ENCODE data around the gene CHRM1. TPM values are rescaled to one million over a fixed set of nuclear protein-coding genes. Genes with fewer than 3 reads are reported as not detected.

CHRM1 gene
- total and polyA plus RNA-seq, 2 of the 13 experiments (the other 11 are each of a cell fraction or from before 2014, with no cell fraction given) = not detected

GRCh38 chr11:62880803-62881578 lies 40.2 kb downstream of the CHRM1 start, which contains the start of gene SLC3A2 (continued):
- TF ChIP-seq SAP130 (CRISPR knock-in tag; IDR thresholded peaks at IDR 0.05; ENCODE audit: low read depth) = peak; percentile 87
- TF ChIP-seq ZNF564 (CRISPR knock-in tag; IDR thresholded peaks at IDR 0.05) = peak; percentile 91
- TF ChIP-seq ZBTB3 (CRISPR knock-in tag; IDR thresholded peaks at IDR 0.05; ENCODE audit: borderline replicate concordance, low read depth) = peak; percentile 76; the same call in 1 of the 2 replicates
- TF ChIP-seq MTF2 (CRISPR knock-in tag; IDR thresholded peaks at IDR 0.05; ENCODE audit: borderline replicate concordance) = 0 out of 2 replicates have a peak, but pooled peaks have one; percentile 86
- peak; percentile 46; the same call in 1 of the 2 replicates for TF ChIP-seq DR1 (CRISPR knock-in tag; IDR thresholded peaks at IDR 0.05)
- no peak for TF ChIP-seq ZSCAN12 (CRISPR knock-in tag; IDR thresholded peaks at IDR 0.05)
- no peak for TF ChIP-seq ZNF75D (CRISPR knock-in tag; IDR thresholded peaks at IDR 0.05; ENCODE audit: borderline replicate concordance)
- peak; percentile 78 for TF ChIP-seq SATB2 (CRISPR knock-in tag; IDR thresholded peaks at IDR 0.05)
- peak; percentile 70; the same call in 1 of the 2 replicates for TF ChIP-seq ZNF281 (CRISPR knock-in tag; IDR thresholded peaks at IDR 0.05; ENCODE audit: borderline replicate concordance)
- peak; percentile 95 for TF ChIP-seq MXD4 (CRISPR knock-in tag; IDR thresholded peaks at IDR 0.05)
- peak; percentile 61; the same call in 1 of the 2 replicates for TF ChIP-seq ZNF446 (CRISPR knock-in tag; IDR thresholded peaks at IDR 0.05)
- TF ChIP-seq ZFP90 (CRISPR knock-in tag; IDR thresholded peaks at IDR 0.05; ENCODE audit: borderline replicate concordance) = peak; percentile 42; the same call in 1 of the 2 replicates
- TF ChIP-seq PRMT3 (CRISPR knock-in tag; IDR thresholded peaks at IDR 0.05; ENCODE audit: borderline replicate concordance, low read depth) = peak; percentile 48; the same call in 1 of the 2 replicates
- TF ChIP-seq THAP11 (CRISPR knock-in tag; IDR thresholded peaks at IDR 0.05) = peak; percentile 70
- peak; percentile 92 for TF ChIP-seq ZNF224 (CRISPR knock-in tag; IDR thresholded peaks at IDR 0.05)
- TF ChIP-seq GATA4 (IDR thresholded peaks at IDR 0.05; ENCODE audit: borderline replicate concordance, low read depth) = peak; percentile 35; the same call in 1 of the 2 replicates
- no peak for TF ChIP-seq ZBED4 (CRISPR knock-in tag; IDR thresholded peaks at IDR 0.05; ENCODE audit: borderline replicate concordance)
- TF ChIP-seq KDM6A (CRISPR knock-in tag; IDR thresholded peaks at IDR 0.05; ENCODE audit: low read depth) = no peak
- TF ChIP-seq MATR3 (CRISPR knock-in tag; IDR thresholded peaks at IDR 0.05) = no peak
- TF ChIP-seq CTCF (CRISPR knock-in tag; IDR thresholded peaks at IDR 0.05) = peak; percentile 94
- peak; percentile 86; the same call in 1 of the 2 replicates for TF ChIP-seq ZNF577 (CRISPR knock-in tag; IDR thresholded peaks at IDR 0.05; ENCODE audit: borderline replicate concordance, low read depth)

Measured in HepG2 (cell line).